Peyer's patch (tissue), 4 donors: Measurements from ENCODE around the gene LAP3. TPM values are rescaled to one million over a fixed set of nuclear protein-coding genes. Genes with fewer than 3 reads are reported as not detected.

Experiments used
- DNase-seq, 3 donors: peaks; one replicate each; pipeline ENCODE4 v3.0.0-alpha.2; 2017 to 2019
- H3K27ac ChIP-seq, 4 donors: fragments of 200-600 bp; sonication (generic); one replicate each; pipeline ENCODE4 v1.5.1; 2016 to 2019
- H3K27me3 ChIP-seq, 2 donors: fragments of 200-600 bp; sonication (generic); one replicate each; pipeline ENCODE4 v1.5.1; 2019
- H3K36me3 ChIP-seq, 3 donors: fragments of 200-600 bp; sonication (generic); one replicate each; pipeline ENCODE4 v1.5.1; 2016 to 2019
- H3K4me1 ChIP-seq, 4 donors: fragments of 200-600 bp; sonication (generic); one replicate each; pipeline ENCODE4 v1.5.1; 2016 to 2019
- H3K4me3 ChIP-seq, 4 donors: fragments of 200-600 bp; sonication (generic); 1 replicate in 3 of 4; 2 replicates in 1 of 4; pipeline ENCODE4 v1.5.1; 2016 to 2019; ENCODE audit warnings: mild to moderate bottlenecking in 1 of 4
- H3K9me3 ChIP-seq, 4 donors: fragments of 200-600 bp; sonication (generic); one replicate each; pipeline ENCODE4 v1.5.1; 2016 to 2019; ENCODE audit warnings: mild to moderate bottlenecking in 1 of 4
- POLR2A ChIP-seq, 2 donors: fragments of 450-650 bp; IDR thresholded peaks; one replicate each; pipeline ENCODE4 v1.5.1; 2017; ENCODE audit warnings: antibody characterized with exemption in 2 of 2, mild to moderate bottlenecking in 2 of 2, moderate library complexity in 2 of 2
- total RNA-seq, 4 donors: library from RNA; depleted of rRNA; stranded (reverse); fragments of >200 nt; gene quantifications; one replicate each; pipeline ENCODE4 v1.1.0, GENCODE V29; 2016
- TF ChIP-seq, protein P1 (sequence below), 6 experiments: fragments of 450-650 bp in 4 of 6; fragments of 200-600 bp in 2 of 6; sonication (generic) in 1 of 6; IDR thresholded peaks; one replicate each; pipeline ENCODE4 v1.5.1; 2017 to 2019; ENCODE audit warnings: antibody characterized with exemption in 6 of 6, mild to moderate bottlenecking in 3 of 6, moderate library complexity in 1 of 6

LAP3 gene
- total RNA-seq, 4 donors from 2014 or later = 41.4 to 79.2 (median 67.4) TPM

DNA sequence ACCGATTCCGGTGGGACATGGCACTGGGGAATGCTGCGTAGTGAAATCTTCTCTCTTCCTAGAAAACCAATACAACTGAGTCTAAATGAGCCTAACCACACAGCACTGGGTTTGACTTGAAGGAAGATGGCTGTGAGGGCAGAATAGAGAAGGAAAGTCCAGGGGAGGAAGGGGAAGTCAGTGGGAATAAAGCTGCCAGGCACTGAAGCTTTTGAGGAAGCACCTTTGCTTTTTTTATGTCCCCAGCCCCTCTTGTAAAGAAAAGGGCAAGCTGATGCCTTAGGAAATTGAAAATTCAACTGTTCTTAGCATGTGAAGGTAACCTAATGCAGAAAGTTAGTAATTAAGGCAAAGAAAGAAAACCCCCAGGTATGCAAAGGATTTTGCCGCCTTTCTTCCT is 58.1 kb downstream of the LAP3 start:
- TF ChIP-seq, protein P1, sequence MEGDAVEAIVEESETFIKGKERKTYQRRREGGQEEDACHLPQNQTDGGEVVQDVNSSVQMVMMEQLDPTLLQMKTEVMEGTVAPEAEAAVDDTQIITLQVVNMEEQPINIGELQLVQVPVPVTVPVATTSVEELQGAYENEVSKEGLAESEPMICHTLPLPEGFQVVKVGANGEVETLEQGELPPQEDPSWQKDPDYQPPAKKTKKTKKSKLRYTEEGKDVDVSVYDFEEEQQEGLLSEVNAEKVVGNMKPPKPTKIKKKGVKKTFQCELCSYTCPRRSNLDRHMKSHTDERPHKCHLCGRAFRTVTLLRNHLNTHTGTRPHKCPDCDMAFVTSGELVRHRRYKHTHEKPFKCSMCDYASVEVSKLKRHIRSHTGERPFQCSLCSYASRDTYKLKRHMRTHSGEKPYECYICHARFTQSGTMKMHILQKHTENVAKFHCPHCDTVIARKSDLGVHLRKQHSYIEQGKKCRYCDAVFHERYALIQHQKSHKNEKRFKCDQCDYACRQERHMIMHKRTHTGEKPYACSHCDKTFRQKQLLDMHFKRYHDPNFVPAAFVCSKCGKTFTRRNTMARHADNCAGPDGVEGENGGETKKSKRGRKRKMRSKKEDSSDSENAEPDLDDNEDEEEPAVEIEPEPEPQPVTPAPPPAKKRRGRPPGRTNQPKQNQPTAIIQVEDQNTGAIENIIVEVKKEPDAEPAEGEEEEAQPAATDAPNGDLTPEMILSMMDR (IDR thresholded peaks at IDR 0.05) = no peak
- no peak overlapping the region for H3K4me3 ChIP-seq
- DNase-seq = no peak
- H3K9me3 ChIP-seq = no peaks in the 10 kb centered on the region
- no peaks in the 10 kb centered on the region for H3K27me3 ChIP-seq
- peaks cover 0 to 58% (median 0%) of the 10 kb centered on the region in 3 donors for H3K36me3 ChIP-seq
- no peak overlapping the region for H3K27ac ChIP-seq
- no peaks in the 10 kb centered on the region for H3K4me1 ChIP-seq

DNA sequence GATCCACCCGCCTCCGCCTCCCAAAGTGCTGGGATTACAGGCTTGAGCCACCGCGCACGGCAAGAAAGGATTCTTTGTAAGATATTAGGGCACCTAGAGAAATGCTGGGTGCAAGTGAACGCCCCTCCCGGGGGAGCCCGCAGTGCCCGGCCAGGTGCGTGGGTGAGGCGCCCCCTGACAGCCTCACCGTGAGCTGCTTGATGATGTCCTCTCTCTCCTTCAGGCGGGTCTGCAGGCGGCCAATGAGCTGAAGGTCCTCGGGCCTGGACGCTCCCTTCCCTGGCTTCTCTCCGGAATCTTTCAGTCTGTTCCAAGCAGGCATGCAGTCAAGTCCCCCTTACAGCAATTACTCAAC is 59.3 kb downstream of the LAP3 start:
- TF ChIP-seq, protein P1 (IDR thresholded peaks at IDR 0.05) = no peak
- no peak for TF ChIP-seq POLR2A (IDR thresholded peaks at IDR 0.05)
- H3K36me3 ChIP-seq = peaks cover 0 to 46% (median 0%) of the 10 kb centered on the region in 3 donors
- H3K27ac ChIP-seq = no peak overlapping the region
- no peaks in the 10 kb centered on the region for H3K4me1 ChIP-seq
- no peak for DNase-seq
- H3K4me3 ChIP-seq = no peak overlapping the region
- H3K9me3 ChIP-seq = no peaks in the 10 kb centered on the region
- no peaks in the 10 kb centered on the region for H3K27me3 ChIP-seq

DNA sequence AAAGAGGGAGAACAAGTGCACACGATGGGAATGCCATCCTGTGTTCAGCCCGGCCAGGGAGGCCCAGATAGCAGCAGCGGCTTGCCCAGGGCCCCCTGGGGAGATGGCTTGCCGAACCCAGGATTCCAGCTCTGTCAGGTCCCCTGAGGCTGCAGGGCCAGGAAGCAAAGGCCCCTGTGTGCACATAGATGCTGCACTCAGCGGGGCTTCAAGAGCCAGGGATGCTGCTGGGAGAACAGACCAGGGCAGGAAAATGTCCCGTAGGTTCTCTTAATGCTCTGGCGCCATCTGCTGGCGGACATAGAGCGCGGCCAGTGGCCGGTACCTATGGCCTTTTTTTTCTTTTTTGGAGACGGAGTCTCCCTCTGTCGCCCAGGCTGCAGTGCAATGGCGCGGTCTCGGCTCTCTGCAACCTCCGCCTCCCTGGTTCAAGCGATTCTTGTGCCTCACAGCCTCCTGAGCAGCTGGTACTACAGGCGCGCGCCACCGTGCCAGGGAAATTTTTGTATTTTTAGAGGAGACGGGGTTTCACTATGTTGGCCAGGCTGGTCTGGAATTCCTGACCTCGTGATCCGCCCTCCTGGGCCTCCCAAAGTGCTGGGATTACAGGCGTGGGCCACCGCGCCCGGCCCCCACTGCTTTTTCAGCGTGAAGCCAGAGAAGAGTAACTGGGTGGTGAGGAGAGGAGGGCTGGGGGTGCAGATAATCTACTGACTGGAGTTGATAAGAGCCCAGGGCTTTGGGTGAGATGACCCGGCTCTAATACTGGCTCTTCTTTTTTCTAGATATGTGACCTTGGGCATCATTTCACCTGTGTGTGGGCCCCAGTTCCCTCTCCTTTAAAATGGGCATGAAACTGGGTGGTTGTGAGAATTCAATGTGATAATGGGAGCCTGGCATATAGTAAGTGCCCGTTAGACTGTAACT is 60.0 kb downstream of the LAP3 start:
- no peaks in the 10 kb centered on the region for H3K4me1 ChIP-seq
- TF ChIP-seq POLR2A (IDR thresholded peaks at IDR 0.05) = no peak
- TF ChIP-seq, protein P1 (IDR thresholded peaks at IDR 0.05) = peak; percentile 62 to 96 (median 72)
- H3K36me3 ChIP-seq = peaks cover 0 to 39% (median 0%) of the 10 kb centered on the region in 3 donors
- H3K27ac ChIP-seq = no peak overlapping the region
- no peak overlapping the region for H3K4me3 ChIP-seq
- H3K27me3 ChIP-seq = no peaks in the 10 kb centered on the region
- DNase-seq = peak; percentile 74 to 89 (median 81)
- H3K9me3 ChIP-seq = no peaks in the 10 kb centered on the region

DNA sequence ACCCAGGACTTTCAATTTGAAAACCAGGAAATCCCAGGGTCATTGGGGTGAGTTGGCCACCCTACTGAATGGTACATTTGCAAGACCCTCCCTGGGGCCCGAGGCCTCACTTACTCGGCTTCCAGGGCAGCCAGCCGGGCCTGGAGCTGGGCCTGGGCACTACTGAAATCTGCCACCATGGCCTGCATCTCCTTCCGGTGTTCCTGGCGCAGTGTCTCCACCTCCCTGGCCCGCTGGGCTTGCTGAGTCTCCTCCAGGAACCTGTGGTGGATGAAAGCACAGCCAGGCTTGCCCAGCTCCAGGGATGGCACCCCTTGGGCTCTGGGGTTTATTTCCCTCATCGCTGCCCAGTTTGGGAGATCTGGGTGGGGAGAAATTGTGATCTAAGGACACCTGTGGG is 62.1 kb downstream of the LAP3 start:
- H3K27ac ChIP-seq = no peak overlapping the region
- H3K9me3 ChIP-seq = no peaks in the 10 kb centered on the region
- H3K4me1 ChIP-seq = no peaks in the 10 kb centered on the region
- H3K4me3 ChIP-seq = no peak overlapping the region
- H3K36me3 ChIP-seq = peaks cover 0 to 17% (median 0%) of the 10 kb centered on the region in 3 donors
- no peak for DNase-seq
- H3K27me3 ChIP-seq = no peaks in the 10 kb centered on the region
- no peak for TF ChIP-seq POLR2A (IDR thresholded peaks at IDR 0.05)
- TF ChIP-seq, protein P1 (IDR thresholded peaks at IDR 0.05) = no peak

DNA sequence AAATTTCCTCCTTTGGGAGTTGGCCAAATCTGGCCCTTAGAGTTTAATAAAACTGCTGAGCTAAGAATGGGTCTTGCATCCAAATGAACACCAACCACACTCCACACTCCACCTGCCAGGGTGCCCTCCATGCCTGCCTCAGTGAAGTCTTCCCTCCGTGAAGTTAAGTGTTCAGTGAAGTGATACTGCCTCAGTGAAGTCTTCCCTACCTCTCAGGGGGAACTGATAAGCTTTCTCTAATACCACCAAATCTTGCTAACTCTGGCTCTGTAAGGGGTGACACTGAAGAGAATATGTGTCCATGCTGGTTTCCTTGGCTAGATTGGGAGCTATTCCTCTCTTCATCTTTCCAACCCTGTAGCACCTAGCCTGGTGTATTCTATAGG is 65.4 kb downstream of the LAP3 start:
- no peaks in the 10 kb centered on the region for H3K27me3 ChIP-seq
- H3K27ac ChIP-seq = no peak overlapping the region
- TF ChIP-seq, protein P1 (IDR thresholded peaks at IDR 0.05) = no peak
- no peak for TF ChIP-seq POLR2A (IDR thresholded peaks at IDR 0.05)

More for the DNA sequence above, 65.4 kb downstream of the LAP3 start:
- no peaks in the 10 kb centered on the region for H3K9me3 ChIP-seq
- no peak for DNase-seq
- H3K4me1 ChIP-seq = no peaks in the 10 kb centered on the region
- H3K4me3 ChIP-seq = no peak overlapping the region
- H3K36me3 ChIP-seq = no peaks in the 10 kb centered on the region
